ENCODE data around the gene MAST2. TPM values are rescaled to one million over a fixed set of nuclear protein-coding genes. Genes with fewer than 3 reads are reported as not detected.
"Not testable (repeated sequence)": the region's sequence is repeated elsewhere in the genome, so short reads cannot be mapped to it uniquely, and the experiment has no call there.

The MAST2 gene
- total RNA-seq, 4 donors from 2014 or later, result 6.6 to 22.6 (median 13.9) TPM

GRCh38 chr1:45942411-45942810, 139.0 kb downstream of the MAST2 start:
- TF ChIP-seq CTCF (IDR thresholded peaks at IDR 0.05) (no peak), POLR2A (IDR thresholded peaks at IDR 0.05) (no peak)
- no peak for DNase-seq (ENCODE audit: low spot score in 2 of 2)
- intact Hi-C loops (cut with DNase I; ENCODE audit: low total_unique reads), result no loop called here
- H3K4me3 ChIP-seq (ENCODE audit: low read depth, poor library complexity, severe bottlenecking), result no peak overlapping the region
- WGBS, 2 donors, result 91 to 94% methylated on average over 1 of the region's 1 CpG

GRCh38 chr1:45943185-45943584, 139.8 kb downstream of the MAST2 start:
- 0% methylated on average over 1 of the region's 1 CpG for WGBS, 2 donors
- TF ChIP-seq CTCF (IDR thresholded peaks at IDR 0.05), result no peak
- no peak for TF ChIP-seq POLR2A (IDR thresholded peaks at IDR 0.05)
- no peak overlapping the region for H3K4me3 ChIP-seq (ENCODE audit: low read depth, poor library complexity, severe bottlenecking)
- intact Hi-C loops (cut with DNase I; ENCODE audit: low total_unique reads), result no loop called here
- DNase-seq (ENCODE audit: low spot score in 2 of 2), result no peak

GRCh38 chr1:45945426-45945825, 142.0 kb downstream of the MAST2 start:
- intact Hi-C loops (cut with DNase I; ENCODE audit: low total_unique reads), result no loop called here
- WGBS, 2 donors, result 57 to 67% methylated on average over 2 of the region's 2 CpGs
- no peak for DNase-seq (ENCODE audit: low spot score in 2 of 2)
- no peak overlapping the region for H3K4me3 ChIP-seq (ENCODE audit: low read depth, poor library complexity, severe bottlenecking)
- TF ChIP-seq CTCF (IDR thresholded peaks at IDR 0.05), result no peak
- no peak for TF ChIP-seq POLR2A (IDR thresholded peaks at IDR 0.05)

- H3K4me3 ChIP-seq (ENCODE audit: low read depth, poor library complexity, severe bottlenecking); DNase-seq (ENCODE audit: low spot score in 2 of 2); intact Hi-C loops (cut with DNase I; ENCODE audit: low total_unique reads): not testable (repeated sequence)
- WGBS, 2 donors, result 91 to 92% methylated on average over 2 of the region's 2 CpGs
These were observed 146.1 kb downstream of the MAST2 start for GRCh38 chr1:45949462-45949861.

GRCh38 chr1:45952072-45952471, 148.7 kb downstream of the MAST2 start:
- no peak for TF ChIP-seq POLR2A (IDR thresholded peaks at IDR 0.05)
- TF ChIP-seq CTCF (IDR thresholded peaks at IDR 0.05), result no peak
- no peak overlapping the region for H3K4me3 ChIP-seq (ENCODE audit: low read depth, poor library complexity, severe bottlenecking)
- DNase-seq (ENCODE audit: low spot score in 2 of 2), result no peak
- WGBS, 2 donors, result 47 to 59% methylated on average over 2 of the region's 2 CpGs
- intact Hi-C loops (cut with DNase I; ENCODE audit: low total_unique reads), result no loop called here

GRCh38 chr1:45953934-45954847, 150.8 kb downstream of the MAST2 start:
- 54 to 60% methylated on average over 9 of the region's 9 CpGs for WGBS, 2 donors
- H3K4me3 ChIP-seq (ENCODE audit: low read depth, poor library complexity, severe bottlenecking), result no peak overlapping the region
- DNase-seq (ENCODE audit: low spot score in 2 of 2), result no peak
- TF ChIP-seq POLR2A (IDR thresholded peaks at IDR 0.05) (no peak), CTCF (IDR thresholded peaks at IDR 0.05) (no peak)
- intact Hi-C loops (cut with DNase I; ENCODE audit: low total_unique reads), result no loop called here

Data from lower leg skin (tissue), 4 donors.